Suprapubic skin (tissue), 4 donors: Measurements from ENCODE around the gene GRID1.

ENCODE experiments used
- EP300 ChIP-seq: sonication (generic); formaldehyde crosslinking; IDR thresholded peaks from one replicate; pipeline ENCODE4 v1.6.1; 2017; ENCODE audit warnings: antibody characterized with exemption
- POLR2A ChIP-seq, 2 donors: fragments of 450-650 bp; IDR thresholded peaks; one replicate each; pipeline ENCODE4 v1.6.1; 2017; ENCODE audit warnings: antibody characterized with exemption in 2 of 2, mild to moderate bottlenecking in 2 of 2, moderate library complexity in 2 of 2
- POLR2AphosphoS5 ChIP-seq, 3 donors: sonication (generic); formaldehyde crosslinking; IDR thresholded peaks; one replicate each; pipeline ENCODE4 v1.6.1; 2017; ENCODE audit warnings: antibody characterized with exemption in 3 of 3
- TF ChIP-seq, protein P1 (sequence below), 2 donors: fragments of 200-600 bp in 1 of 2; fragments of 450-650 bp in 1 of 2; sonication (generic) in 1 of 2; IDR thresholded peaks; one replicate each; pipeline ENCODE4 v1.5.1; 2016 to 2019; ENCODE audit warnings: antibody characterized with exemption in 2 of 2, mild to moderate bottlenecking in 1 of 2, moderate library complexity in 1 of 2

DNA sequence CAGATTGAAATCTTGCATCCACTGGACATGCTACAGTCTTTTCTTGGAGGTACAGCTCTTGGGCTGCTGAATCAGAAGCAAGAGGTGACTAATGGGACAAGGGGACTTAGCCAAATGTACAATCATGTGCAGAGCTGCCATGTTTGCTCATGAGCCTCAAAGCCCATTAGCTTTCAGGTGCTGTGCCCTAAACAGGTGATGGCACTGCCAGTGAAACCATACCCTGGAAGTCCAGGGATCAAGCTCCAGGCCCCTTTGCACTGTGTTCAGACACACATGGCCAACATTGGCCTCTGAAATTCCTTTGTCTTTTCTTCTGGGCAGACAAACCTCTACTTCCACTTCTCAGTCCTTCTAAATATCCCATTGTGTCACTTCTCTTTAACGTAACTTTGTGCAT lies 328.2 kb downstream of the GRID1 start:
- TF ChIP-seq, protein P1, sequence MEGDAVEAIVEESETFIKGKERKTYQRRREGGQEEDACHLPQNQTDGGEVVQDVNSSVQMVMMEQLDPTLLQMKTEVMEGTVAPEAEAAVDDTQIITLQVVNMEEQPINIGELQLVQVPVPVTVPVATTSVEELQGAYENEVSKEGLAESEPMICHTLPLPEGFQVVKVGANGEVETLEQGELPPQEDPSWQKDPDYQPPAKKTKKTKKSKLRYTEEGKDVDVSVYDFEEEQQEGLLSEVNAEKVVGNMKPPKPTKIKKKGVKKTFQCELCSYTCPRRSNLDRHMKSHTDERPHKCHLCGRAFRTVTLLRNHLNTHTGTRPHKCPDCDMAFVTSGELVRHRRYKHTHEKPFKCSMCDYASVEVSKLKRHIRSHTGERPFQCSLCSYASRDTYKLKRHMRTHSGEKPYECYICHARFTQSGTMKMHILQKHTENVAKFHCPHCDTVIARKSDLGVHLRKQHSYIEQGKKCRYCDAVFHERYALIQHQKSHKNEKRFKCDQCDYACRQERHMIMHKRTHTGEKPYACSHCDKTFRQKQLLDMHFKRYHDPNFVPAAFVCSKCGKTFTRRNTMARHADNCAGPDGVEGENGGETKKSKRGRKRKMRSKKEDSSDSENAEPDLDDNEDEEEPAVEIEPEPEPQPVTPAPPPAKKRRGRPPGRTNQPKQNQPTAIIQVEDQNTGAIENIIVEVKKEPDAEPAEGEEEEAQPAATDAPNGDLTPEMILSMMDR (IDR thresholded peaks at IDR 0.05), result no peak
- TF ChIP-seq EP300 (no peak), POLR2AphosphoS5 (IDR thresholded peaks at IDR 0.05) (no peak), POLR2A (IDR thresholded peaks at IDR 0.05) (no peak)
